ENCODE data around the gene MED15. TPM values are rescaled to one million over a fixed set of nuclear protein-coding genes. Genes with fewer than 3 reads are reported as not detected.

The MED15 gene
- total and polyA plus RNA-seq, 10 of the 15 experiments (the other 5 are each of a cell fraction or from before 2014, with no cell fraction given), result 1.4 to 75.2 (median 26.9) TPM

- SMC1A ChIA-PET (ENCODE audit: uncharacterized antibody, unreplicated experiment), result interaction anchor here (0.8 to 0.9 kb wide), 2 partner anchors 10 to 137 kb away, joined by 3 read pairs; no protein-coding TSS in a partner anchor
- DNase-seq (ENCODE audit: low read depth, low spot score), result no peak
- BruUV-seq (replicated peaks), result no TSS peak
- Histone ChIP-seq H3K9ac (ENCODE audit: control insufficient read depth, insufficient read depth, low read length) (no peak overlapping the region), H3K4me2 (ENCODE audit: control insufficient read depth, insufficient read depth) (no peak overlapping the region), H2AFZ (ENCODE audit: control insufficient read depth, low read depth, low read length) (no peak overlapping the region), H3K4me1 (ENCODE audit: control insufficient read depth, insufficient read depth, low read length) (peaks cover 4% of the 10 kb centered on the region; the same call in 1 of the 2 replicates), H3K79me2 (ENCODE audit: control insufficient read depth, insufficient read depth, low read length) (no peaks in the 10 kb centered on the region), H3K27ac (ENCODE audit: control insufficient read depth, insufficient read depth) (no peak overlapping the region), H3K36me3 (ENCODE audit: control insufficient read depth in 2 of 2, insufficient read depth in 2 of 2, low read length in 1 of 2) (peaks cover 38 to 39% of the 10 kb centered on the region in 2 experiments), H4K20me1 (ENCODE audit: control insufficient read depth, insufficient read depth) (no peaks in the 10 kb centered on the region), H3K9me3 (replicated peaks; ENCODE audit: control insufficient read depth, insufficient read depth, low read length) (peaks cover 3% of the 10 kb centered on the region; the same call in 1 of the 3 replicates), H3K27me3 (replicated peaks in 1 of 2; ENCODE audit: control insufficient read depth in 2 of 2, insufficient read depth in 2 of 2, low read length in 1 of 2) (no peaks in the 10 kb centered on the region), H3K4me3 (no peak overlapping the region)
- intact Hi-C loops (cut with micrococcal nuclease; ENCODE audit: unreplicated experiment), result loop anchor here (10.0 kb wide), 1 partner anchor 149 kb away; no protein-coding TSS in a partner anchor
- in situ Hi-C loops (cut with MboI), result no loop called here
- POLR2A ChIA-PET, result no interaction called here
- no peak for FAIRE-seq
- RAD21 ChIA-PET (ENCODE audit: unreplicated experiment), result no interaction called here
- 60% methylated on average over 4 of the region's 4 CpGs for WGBS (ENCODE audit: insufficient coverage, insufficient replicate concordance, low lambda C conversion rate, missing lambda C conversion rate)
- CTCF ChIA-PET, result interaction anchor here (1.1 to 4.2 kb wide), 15 partner anchors 9 to 186 kb away, joined by 3 to 29 read pairs (median 8); no protein-coding TSS in a partner anchor
- ATAC-seq, result no peak
- TF ChIP-seq ZNF592 (IDR thresholded peaks at IDR 0.05), result no peak
- no peak for TF ChIP-seq ZBED1 (IDR thresholded peaks at IDR 0.05; ENCODE audit: borderline replicate concordance)
- no peak for TF ChIP-seq E2F8 (IDR thresholded peaks at IDR 0.05; ENCODE audit: low read depth, partially characterized antibody)
- no peak for TF ChIP-seq PAX8 (IDR thresholded peaks at IDR 0.05)
- TF ChIP-seq CBX5 (IDR thresholded peaks at IDR 0.05; ENCODE audit: low read depth), result no peak
- TF ChIP-seq ASH2L (IDR thresholded peaks at IDR 0.05; ENCODE audit: borderline replicate concordance, low read depth), result no peak
- TF ChIP-seq ZNF207 (IDR thresholded peaks at IDR 0.05; ENCODE audit: borderline replicate concordance), result no peak
- no peak for TF ChIP-seq RCOR1 (conservative IDR thresholded peaks at IDR 0.05; ENCODE audit: low read depth, low read length)
- no peak for TF ChIP-seq CREB1 (IDR thresholded peaks at IDR 0.05; ENCODE audit: low read depth)
- TF ChIP-seq FOS (IDR thresholded peaks at IDR 0.05; ENCODE audit: borderline replicate concordance, extremely low read depth, insufficient read length), result no peak
- no peak for TF ChIP-seq SRF (IDR thresholded peaks at IDR 0.05; ENCODE audit: low read depth in 2 of 2, low read length in 2 of 2)
- no peak for TF ChIP-seq E2F4 (IDR thresholded peaks at IDR 0.05; ENCODE audit: low read depth, low read length)
- TF ChIP-seq TCF3 (IDR thresholded peaks at IDR 0.05; ENCODE audit: borderline replicate concordance, insufficient read depth, low read depth, low read length), result no peak
- TF ChIP-seq SMAD5 (IDR thresholded peaks at IDR 0.05; ENCODE audit: low read depth), result no peak
- TF ChIP-seq EED (IDR thresholded peaks at IDR 0.05; ENCODE audit: low read depth), result no peak
Measured at GRCh38 chr22:20563466-20563906, 56.1 kb downstream of the MED15 start.

Data from GM12878 (cell line).